ENCODE measurements around the gene DNAAF8. TPM values are rescaled to one million over a fixed set of nuclear protein-coding genes. Genes with fewer than 3 reads are reported as not detected.

The DNAAF8 gene
- total RNA-seq, 4 donors from 2014 or later = 0.21 to 0.42 (median 0.38) TPM; not detected in 1

DNA sequence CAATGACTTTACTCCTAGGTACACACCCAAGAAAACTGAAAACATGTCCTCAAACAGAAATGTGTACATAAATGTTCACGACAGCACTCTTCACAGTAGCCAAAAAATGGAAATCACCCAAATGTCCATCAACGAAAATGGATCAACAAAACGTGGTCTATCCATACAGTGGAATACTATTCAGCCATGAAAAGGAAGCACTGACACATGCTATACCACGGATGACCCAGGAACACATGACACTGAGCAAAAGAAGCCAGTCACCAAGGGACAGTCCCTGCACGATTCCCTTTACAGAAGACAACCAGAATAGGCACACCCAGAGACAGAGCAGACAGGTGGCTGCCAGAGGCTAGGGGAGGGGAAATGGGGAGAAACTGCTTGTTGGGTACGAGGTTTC is 21.4 kb downstream of the DNAAF8 start:
- WGBS, 2 donors = 93 to 94% methylated on average over 6 of the region's 6 CpGs

DNA sequence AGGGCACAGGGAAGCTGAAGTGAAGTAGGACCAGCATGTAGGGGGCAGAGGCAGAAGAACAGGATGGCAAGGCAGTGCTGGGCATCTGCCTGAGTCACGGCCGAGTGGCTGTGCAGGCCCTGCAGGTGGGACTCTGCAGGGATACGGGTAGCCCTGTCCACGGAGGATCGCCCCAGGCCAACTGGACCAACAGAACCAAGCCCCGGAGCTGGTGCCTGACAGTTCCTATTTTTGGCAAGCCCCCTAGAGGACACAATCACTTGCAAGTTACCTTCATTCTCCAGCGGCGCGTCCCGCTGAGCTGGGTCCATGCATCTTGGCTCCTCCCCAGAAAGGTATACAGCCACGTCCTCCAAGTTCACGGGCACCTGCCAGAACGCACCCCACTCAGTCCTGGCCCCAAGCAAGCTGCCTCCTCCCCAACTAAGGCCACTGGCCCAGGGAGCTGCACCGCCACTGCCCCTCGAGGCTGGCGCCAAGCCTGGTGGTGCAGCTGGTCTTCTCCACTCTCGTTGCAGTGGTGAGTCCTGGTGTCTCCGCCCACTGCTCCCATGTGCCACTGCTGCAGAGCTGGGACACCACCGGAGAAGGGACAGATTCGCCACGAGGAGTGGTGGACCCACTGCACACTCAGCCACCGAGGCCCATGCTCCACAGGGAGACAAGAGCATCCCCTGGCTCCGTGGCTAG is 26.0 kb downstream of the DNAAF8 start:
- no peaks in the 10 kb centered on the region for H3K9me3 ChIP-seq
- H3K27me3 ChIP-seq = no peaks in the 10 kb centered on the region
- peaks cover under 1 to 29% (median 2%) of the 10 kb centered on the region in 3 donors for H3K4me1 ChIP-seq
- DNase-seq = no peak
- intact Hi-C loops (cut with DNase I) = no loop called here
- H3K4me3 ChIP-seq = no peak overlapping the region
- TF ChIP-seq, protein P1, sequence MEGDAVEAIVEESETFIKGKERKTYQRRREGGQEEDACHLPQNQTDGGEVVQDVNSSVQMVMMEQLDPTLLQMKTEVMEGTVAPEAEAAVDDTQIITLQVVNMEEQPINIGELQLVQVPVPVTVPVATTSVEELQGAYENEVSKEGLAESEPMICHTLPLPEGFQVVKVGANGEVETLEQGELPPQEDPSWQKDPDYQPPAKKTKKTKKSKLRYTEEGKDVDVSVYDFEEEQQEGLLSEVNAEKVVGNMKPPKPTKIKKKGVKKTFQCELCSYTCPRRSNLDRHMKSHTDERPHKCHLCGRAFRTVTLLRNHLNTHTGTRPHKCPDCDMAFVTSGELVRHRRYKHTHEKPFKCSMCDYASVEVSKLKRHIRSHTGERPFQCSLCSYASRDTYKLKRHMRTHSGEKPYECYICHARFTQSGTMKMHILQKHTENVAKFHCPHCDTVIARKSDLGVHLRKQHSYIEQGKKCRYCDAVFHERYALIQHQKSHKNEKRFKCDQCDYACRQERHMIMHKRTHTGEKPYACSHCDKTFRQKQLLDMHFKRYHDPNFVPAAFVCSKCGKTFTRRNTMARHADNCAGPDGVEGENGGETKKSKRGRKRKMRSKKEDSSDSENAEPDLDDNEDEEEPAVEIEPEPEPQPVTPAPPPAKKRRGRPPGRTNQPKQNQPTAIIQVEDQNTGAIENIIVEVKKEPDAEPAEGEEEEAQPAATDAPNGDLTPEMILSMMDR (IDR thresholded peaks at IDR 0.05) = no peak
- TF ChIP-seq POLR2A (IDR thresholded peaks at IDR 0.05) = no peak
- WGBS, 2 donors = 80 to 86% methylated on average over 1 to 4 of the region's 23 CpGs
- H3K36me3 ChIP-seq = peaks cover 31 to 99% (median 34%) of the 10 kb centered on the region in 3 donors
- H3K27ac ChIP-seq = no peak overlapping the region

More for the DNA sequence above, 21.4 kb downstream of the DNAAF8 start:
- Histone ChIP-seq H3K4me1 (no peaks in the 10 kb centered on the region), H3K9me3 (peaks cover 0 to 6% (median 0%) of the 10 kb centered on the region in 3 donors), H3K27ac (no peak overlapping the region), H3K4me3 (no peak overlapping the region), H3K27me3 (no peaks in the 10 kb centered on the region), H3K36me3 (peaks cover 29 to 100% (median 55%) of the 10 kb centered on the region in 3 donors)
- intact Hi-C loops (cut with DNase I) = no loop called here
- no peak for DNase-seq
- TF ChIP-seq, protein P1 (IDR thresholded peaks at IDR 0.05) = no peak

DNA sequence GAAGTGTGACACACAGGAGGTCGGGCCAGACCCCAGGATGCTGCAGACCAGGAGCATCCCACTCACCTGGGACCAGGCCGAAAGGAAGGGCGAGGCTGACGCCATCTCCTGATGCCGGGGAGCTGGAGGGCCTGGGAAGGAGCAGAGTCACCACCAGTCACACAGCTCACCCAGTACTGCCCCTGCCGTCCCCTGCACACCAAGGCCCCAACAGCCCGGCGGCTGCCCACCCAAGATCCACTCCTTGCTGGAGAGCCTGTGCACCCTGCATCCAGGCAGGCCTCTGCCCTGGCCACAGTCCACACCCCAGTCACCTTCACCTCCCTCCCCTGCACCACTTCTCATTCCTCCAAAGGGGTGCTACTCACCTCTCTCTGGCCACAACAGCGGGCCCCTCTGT is 27.9 kb downstream of the DNAAF8 start:
- no peak for DNase-seq
- TF ChIP-seq POLR2A (IDR thresholded peaks at IDR 0.05) = no peak
- TF ChIP-seq, protein P1 (IDR thresholded peaks at IDR 0.05) = no peak
- Histone ChIP-seq H3K4me3 (no peak overlapping the region), H3K27me3 (no peaks in the 10 kb centered on the region), H3K9me3 (no peaks in the 10 kb centered on the region), H3K27ac (no peak overlapping the region), H3K36me3 (peaks cover 31 to 84% (median 34%) of the 10 kb centered on the region in 3 donors), H3K4me1 (peaks cover 12 to 43% (median 13%) of the 10 kb centered on the region in 3 donors)
- intact Hi-C loops (cut with DNase I) = no loop called here
- 40 to 98% methylated on average over 1 to 6 of the region's 9 CpGs for WGBS, 2 donors

DNA sequence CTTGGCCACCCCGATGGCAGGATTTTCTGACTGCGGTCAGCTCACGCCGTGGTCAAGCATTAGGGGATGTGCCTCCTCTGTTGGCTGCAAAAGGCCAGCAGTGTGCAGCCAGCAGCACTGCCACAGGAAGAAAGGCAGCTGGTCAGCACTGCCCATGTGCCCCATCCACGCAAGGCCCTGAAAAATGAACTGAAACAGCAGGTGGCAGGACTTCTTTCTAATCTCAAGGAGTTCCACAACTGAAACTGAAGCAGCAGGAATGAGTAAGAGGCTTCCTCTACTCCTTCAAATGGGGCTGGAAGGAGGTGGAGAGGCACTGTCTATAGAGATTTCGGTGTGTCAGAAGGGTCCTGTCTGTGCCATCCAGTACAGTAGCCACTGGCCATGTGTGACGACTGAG is 29.5 kb downstream of the DNAAF8 start:
- peaks cover 21 to 58% (median 25%) of the 10 kb centered on the region in 3 donors for H3K4me1 ChIP-seq
- H3K27ac ChIP-seq = no peak overlapping the region
- TF ChIP-seq, protein P1 (IDR thresholded peaks at IDR 0.05) = no peak
- no peak for TF ChIP-seq POLR2A (IDR thresholded peaks at IDR 0.05)
- intact Hi-C loops (cut with DNase I) = no loop called here
- H3K27me3 ChIP-seq = no peaks in the 10 kb centered on the region
- H3K9me3 ChIP-seq = no peaks in the 10 kb centered on the region
- H3K4me3 ChIP-seq = no peak overlapping the region
- peaks cover 22 to 68% (median 34%) of the 10 kb centered on the region in 3 donors for H3K36me3 ChIP-seq
- no peak for DNase-seq
- WGBS, 2 donors = 83 to 86% methylated on average over 2 to 4 of the region's 7 CpGs
